WTC11 (cell line): ENCODE measurements around the gene ZNF326. TPM values are rescaled to one million over a fixed set of nuclear protein-coding genes. Genes with fewer than 3 reads are reported as not detected.

Experiments used
- ATAC-seq: fragments of 200-7000 bp; cut with Tn5 transposase; 2 replicates; pipeline ENCODE4 v1.10.0; 2021; ENCODE audit warnings: mild to moderate bottlenecking, moderate library complexity
- CTCF ChIA-PET: fragments of 300-600 bp; sonication (Branson Sonifier 250); formaldehyde crosslinking; loops from one replicate; lab custom pipeline; 2021; ENCODE audit warnings: antibody characterized with exemption; lab: Charles Lee
- POLR2A ChIA-PET: fragments of 350-600 bp; sonication (Branson Sonifier 250); formaldehyde crosslinking; loops from one replicate; lab custom pipeline; 2021; ENCODE audit warnings: antibody characterized with exemption; lab: Charles Lee
- DNase-seq: peaks from one replicate; pipeline ENCODE4 v3.0.0; 2021; ENCODE audit warnings: low spot score
- H3K27ac Mint-ChIP-seq: 2 replicates; pipeline ENCODE4 v1.8.0; 2021; ENCODE audit warnings: mixed read lengths
- H3K27me3 Mint-ChIP-seq: 2 replicates; pipeline ENCODE4 v1.8.0; 2021; ENCODE audit warnings: low read depth, mild to moderate bottlenecking, moderate library complexity, mixed read lengths
- H3K36me3 Mint-ChIP-seq: 2 replicates; pipeline ENCODE4 v1.8.0; 2021; ENCODE audit warnings: mixed read lengths
- H3K4me1 Mint-ChIP-seq: 2 replicates; pipeline ENCODE4 v1.8.0; 2022; ENCODE audit warnings: mixed read lengths
- H3K4me3 Mint-ChIP-seq: 2 replicates; pipeline ENCODE4 v1.8.0; 2021; ENCODE audit warnings: mild to moderate bottlenecking, moderate library complexity, mixed read lengths
- H3K9me3 Mint-ChIP-seq: 2 replicates; pipeline ENCODE4 v1.8.0; 2021; ENCODE audit warnings: mixed read lengths
- ESRRA ChIP-seq: sonication (generic); formaldehyde crosslinking; IDR thresholded peaks from 2 replicates; pipeline ENCODE4 v1.8.1; 2022; ENCODE audit warnings: mild to moderate bottlenecking, missing genetic modification reagents, borderline replicate concordance
- FOXP4 ChIP-seq: sonication (generic); formaldehyde crosslinking; IDR thresholded peaks from 2 replicates; pipeline ENCODE4 v1.8.0; 2022; ENCODE audit warnings: mild to moderate bottlenecking, missing genetic modification reagents
- JAZF1 ChIP-seq: fragments of 250-450 bp; sonication (Bioruptor Pico); IDR thresholded peaks from 2 replicates; pipeline ENCODE4 v1.9.0; 2021; ENCODE audit warnings: moderate library complexity, mild to moderate bottlenecking, inconsistent platforms
- JUN ChIP-seq: sonication (generic); formaldehyde crosslinking; IDR thresholded peaks from 2 replicates; pipeline ENCODE4 v1.8.0; 2023; ENCODE audit warnings: mild to moderate bottlenecking, missing genetic modification reagents
- KAT7 ChIP-seq: sonication (generic); formaldehyde crosslinking; IDR thresholded peaks from 2 replicates; pipeline ENCODE4 v1.8.1; 2023; ENCODE audit warnings: missing genetic modification reagents, mild to moderate bottlenecking, borderline replicate concordance
- NR1H2 ChIP-seq: sonication (generic); formaldehyde crosslinking; IDR thresholded peaks from 2 replicates; pipeline ENCODE4 v1.9.0; 2021; ENCODE audit warnings: mild to moderate bottlenecking, moderate library complexity, missing genetic modification reagents
- PREB ChIP-seq: sonication (generic); formaldehyde crosslinking; IDR thresholded peaks from 2 replicates; pipeline ENCODE4 v1.8.1; 2022; ENCODE audit warnings: mild to moderate bottlenecking, missing genetic modification reagents, moderate library complexity, borderline replicate concordance
- SMAD4 ChIP-seq: sonication (generic); formaldehyde crosslinking; IDR thresholded peaks from 2 replicates; pipeline ENCODE4 v1.8.0; 2022; ENCODE audit warnings: mild to moderate bottlenecking, missing genetic modification reagents
- SOX15 ChIP-seq: fragments of 250-450 bp; sonication (Bioruptor Pico); IDR thresholded peaks from 2 replicates; pipeline ENCODE4 v1.9.0; 2021; ENCODE audit warnings: mild to moderate bottlenecking
- TEAD1 ChIP-seq: sonication (generic); formaldehyde crosslinking; IDR thresholded peaks from 2 replicates; pipeline ENCODE4 v1.8.0; 2022; ENCODE audit warnings: mild to moderate bottlenecking, missing genetic modification reagents
- ZMAT4 ChIP-seq: fragments of 250-450 bp; sonication (Bioruptor Pico); IDR thresholded peaks from 2 replicates; pipeline ENCODE4 v1.9.0; 2021; ENCODE audit warnings: mild to moderate bottlenecking
- ZNF138 ChIP-seq: sonication (generic); formaldehyde crosslinking; conservative IDR thresholded peaks from 2 replicates; pipeline ENCODE4 v1.8.1; 2022; ENCODE audit warnings: mild to moderate bottlenecking, moderate library complexity, missing genetic modification reagents
- total RNA-seq: library from RNA; stranded (reverse); gene quantifications from 3 replicates; pipeline ENCODE4 v1.2.3, GENCODE V29; 2021
- TF ChIP-seq, protein P1 (sequence below): sonication (generic); formaldehyde crosslinking; IDR thresholded peaks from 2 replicates; pipeline ENCODE4 v1.8.0; 2023; ENCODE audit warnings: mild to moderate bottlenecking, missing genetic modification reagents
- TF ChIP-seq, protein P2 (sequence below): sonication (generic); formaldehyde crosslinking; IDR thresholded peaks from 2 replicates; pipeline ENCODE4 v1.8.1; 2023; ENCODE audit warnings: mild to moderate bottlenecking, missing genetic modification reagents
- TF ChIP-seq, protein P3 (sequence below): sonication (generic); formaldehyde crosslinking; IDR thresholded peaks from 2 replicates; pipeline ENCODE4 v1.8.1; 2023; ENCODE audit warnings: mild to moderate bottlenecking, missing genetic modification reagents
- TF ChIP-seq, protein P4 (sequence below): fragments of 250-450 bp; sonication (Bioruptor Pico); IDR thresholded peaks from 2 replicates; pipeline ENCODE4 v1.8.0; 2021; ENCODE audit warnings: mild to moderate bottlenecking

Gene ZNF326
- total RNA-seq, 1 experiment from 2014 or later, result 32.7 TPM

DNA sequence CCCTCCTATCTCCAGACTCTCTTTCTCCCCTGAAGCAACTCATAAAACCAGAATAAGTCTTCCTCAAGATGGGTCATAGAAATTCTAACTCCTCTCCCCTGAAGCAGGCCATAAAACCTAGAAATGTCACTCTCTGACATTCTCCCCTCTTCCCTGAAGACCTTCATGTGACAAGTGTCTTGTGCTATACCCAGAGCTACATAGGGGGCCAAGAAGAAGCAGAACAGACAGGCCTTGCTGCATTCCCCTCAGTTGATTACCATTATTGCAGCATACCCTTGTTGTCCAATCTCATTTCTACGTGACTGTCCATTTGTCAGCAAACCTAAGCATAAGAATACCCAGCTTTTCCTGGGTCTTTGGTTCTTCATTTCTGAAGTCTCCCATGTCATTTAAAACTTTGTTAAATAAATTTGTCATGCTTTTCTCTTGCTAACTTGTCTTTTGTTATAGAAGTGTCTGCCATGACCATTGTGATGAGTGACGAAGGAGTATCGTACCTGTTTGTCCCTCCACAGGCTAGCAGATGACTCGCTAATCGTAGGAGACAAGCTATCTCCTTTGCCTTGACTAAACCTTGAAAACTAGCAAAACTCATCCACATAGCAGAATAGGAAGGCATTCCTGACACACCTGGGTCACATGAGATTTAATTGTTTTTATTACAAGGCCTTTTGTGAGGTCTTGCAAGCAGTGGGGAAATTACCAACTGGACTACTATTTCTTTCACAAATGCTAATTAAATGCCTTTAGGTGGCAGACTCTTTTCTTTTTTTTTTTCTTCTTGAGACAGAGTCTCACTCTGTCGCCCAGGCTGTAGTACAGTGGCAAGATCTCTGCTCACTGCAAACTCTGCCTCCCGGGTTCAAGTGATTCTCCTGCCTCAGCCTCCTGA lies 39.4 kb upstream of the ZNF326 start (continued):
- TF ChIP-seq, protein P1, sequence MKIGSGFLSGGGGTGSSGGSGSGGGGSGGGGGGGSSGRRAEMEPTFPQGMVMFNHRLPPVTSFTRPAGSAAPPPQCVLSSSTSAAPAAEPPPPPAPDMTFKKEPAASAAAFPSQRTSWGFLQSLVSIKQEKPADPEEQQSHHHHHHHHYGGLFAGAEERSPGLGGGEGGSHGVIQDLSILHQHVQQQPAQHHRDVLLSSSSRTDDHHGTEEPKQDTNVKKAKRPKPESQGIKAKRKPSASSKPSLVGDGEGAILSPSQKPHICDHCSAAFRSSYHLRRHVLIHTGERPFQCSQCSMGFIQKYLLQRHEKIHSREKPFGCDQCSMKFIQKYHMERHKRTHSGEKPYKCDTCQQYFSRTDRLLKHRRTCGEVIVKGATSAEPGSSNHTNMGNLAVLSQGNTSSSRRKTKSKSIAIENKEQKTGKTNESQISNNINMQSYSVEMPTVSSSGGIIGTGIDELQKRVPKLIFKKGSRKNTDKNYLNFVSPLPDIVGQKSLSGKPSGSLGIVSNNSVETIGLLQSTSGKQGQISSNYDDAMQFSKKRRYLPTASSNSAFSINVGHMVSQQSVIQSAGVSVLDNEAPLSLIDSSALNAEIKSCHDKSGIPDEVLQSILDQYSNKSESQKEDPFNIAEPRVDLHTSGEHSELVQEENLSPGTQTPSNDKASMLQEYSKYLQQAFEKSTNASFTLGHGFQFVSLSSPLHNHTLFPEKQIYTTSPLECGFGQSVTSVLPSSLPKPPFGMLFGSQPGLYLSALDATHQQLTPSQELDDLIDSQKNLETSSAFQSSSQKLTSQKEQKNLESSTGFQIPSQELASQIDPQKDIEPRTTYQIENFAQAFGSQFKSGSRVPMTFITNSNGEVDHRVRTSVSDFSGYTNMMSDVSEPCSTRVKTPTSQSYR, result no peak
- TF ChIP-seq, all 79 proteins: peak for 0

GRCh38 chr1:89957107-89957506 lies 37.8 kb upstream of the ZNF326 start:
- ATAC-seq, result no peak
- H3K27ac Mint-ChIP-seq, result peak overlapping the region; percentile 13; the same call in 1 of the 2 replicates
- H3K4me3 Mint-ChIP-seq, result no peak overlapping the region
- H3K36me3 Mint-ChIP-seq, result peaks cover 8% of the 10 kb centered on the region
- peaks cover 13% of the 10 kb centered on the region for H3K9me3 Mint-ChIP-seq
- TF ChIP-seq ZMAT4 (CRISPR knock-in tag), result no peak
- TF ChIP-seq NR1H2 (CRISPR knock-in tag), result no peak
- TF ChIP-seq, protein P2, sequence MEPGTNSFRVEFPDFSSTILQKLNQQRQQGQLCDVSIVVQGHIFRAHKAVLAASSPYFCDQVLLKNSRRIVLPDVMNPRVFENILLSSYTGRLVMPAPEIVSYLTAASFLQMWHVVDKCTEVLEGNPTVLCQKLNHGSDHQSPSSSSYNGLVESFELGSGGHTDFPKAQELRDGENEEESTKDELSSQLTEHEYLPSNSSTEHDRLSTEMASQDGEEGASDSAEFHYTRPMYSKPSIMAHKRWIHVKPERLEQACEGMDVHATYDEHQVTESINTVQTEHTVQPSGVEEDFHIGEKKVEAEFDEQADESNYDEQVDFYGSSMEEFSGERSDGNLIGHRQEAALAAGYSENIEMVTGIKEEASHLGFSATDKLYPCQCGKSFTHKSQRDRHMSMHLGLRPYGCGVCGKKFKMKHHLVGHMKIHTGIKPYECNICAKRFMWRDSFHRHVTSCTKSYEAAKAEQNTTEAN (CRISPR knock-in tag), result no peak
- TF ChIP-seq, protein P3, sequence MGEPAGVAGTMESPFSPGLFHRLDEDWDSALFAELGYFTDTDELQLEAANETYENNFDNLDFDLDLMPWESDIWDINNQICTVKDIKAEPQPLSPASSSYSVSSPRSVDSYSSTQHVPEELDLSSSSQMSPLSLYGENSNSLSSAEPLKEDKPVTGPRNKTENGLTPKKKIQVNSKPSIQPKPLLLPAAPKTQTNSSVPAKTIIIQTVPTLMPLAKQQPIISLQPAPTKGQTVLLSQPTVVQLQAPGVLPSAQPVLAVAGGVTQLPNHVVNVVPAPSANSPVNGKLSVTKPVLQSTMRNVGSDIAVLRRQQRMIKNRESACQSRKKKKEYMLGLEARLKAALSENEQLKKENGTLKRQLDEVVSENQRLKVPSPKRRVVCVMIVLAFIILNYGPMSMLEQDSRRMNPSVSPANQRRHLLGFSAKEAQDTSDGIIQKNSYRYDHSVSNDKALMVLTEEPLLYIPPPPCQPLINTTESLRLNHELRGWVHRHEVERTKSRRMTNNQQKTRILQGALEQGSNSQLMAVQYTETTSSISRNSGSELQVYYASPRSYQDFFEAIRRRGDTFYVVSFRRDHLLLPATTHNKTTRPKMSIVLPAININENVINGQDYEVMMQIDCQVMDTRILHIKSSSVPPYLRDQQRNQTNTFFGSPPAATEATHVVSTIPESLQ (CRISPR knock-in tag), result no peak
- no peak for TF ChIP-seq TEAD1 (CRISPR knock-in tag)
- no peak for TF ChIP-seq SMAD4
- no peak for TF ChIP-seq JAZF1 (CRISPR knock-in tag)
- no peak for TF ChIP-seq SOX15 (CRISPR knock-in tag)
- TF ChIP-seq ESRRA, result no peak
- no peak for TF ChIP-seq PREB (CRISPR knock-in tag)
- TF ChIP-seq, protein P4, sequence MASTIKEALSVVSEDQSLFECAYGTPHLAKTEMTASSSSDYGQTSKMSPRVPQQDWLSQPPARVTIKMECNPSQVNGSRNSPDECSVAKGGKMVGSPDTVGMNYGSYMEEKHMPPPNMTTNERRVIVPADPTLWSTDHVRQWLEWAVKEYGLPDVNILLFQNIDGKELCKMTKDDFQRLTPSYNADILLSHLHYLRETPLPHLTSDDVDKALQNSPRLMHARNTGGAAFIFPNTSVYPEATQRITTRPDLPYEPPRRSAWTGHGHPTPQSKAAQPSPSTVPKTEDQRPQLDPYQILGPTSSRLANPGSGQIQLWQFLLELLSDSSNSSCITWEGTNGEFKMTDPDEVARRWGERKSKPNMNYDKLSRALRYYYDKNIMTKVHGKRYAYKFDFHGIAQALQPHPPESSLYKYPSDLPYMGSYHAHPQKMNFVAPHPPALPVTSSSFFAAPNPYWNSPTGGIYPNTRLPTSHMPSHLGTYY (CRISPR knock-in tag), result no peak
- no peak for TF ChIP-seq JUN
- TF ChIP-seq ZNF138 (CRISPR knock-in tag), result no peak
- no peak for TF ChIP-seq FOXP4
- no peak for TF ChIP-seq KAT7
- TF ChIP-seq, protein P1, result no peak
- ChIA-PET POLR2A (no interaction called here), CTCF (no interaction called here)
- peaks cover 33% of the 10 kb centered on the region for H3K4me1 Mint-ChIP-seq
- H3K27me3 Mint-ChIP-seq, result no peaks in the 10 kb centered on the region; the same call in 1 of the 2 replicates
- DNase-seq, result no peak
